Osteoblast (primary cell): ENCODE results near the gene CAMTA1. TPM values are rescaled to one million over a fixed set of nuclear protein-coding genes. Genes with fewer than 3 reads are reported as not detected.

ENCODE experiments used
- DNase-seq: peaks from one replicate; pipeline ENCODE4 v3.0.0; 2011; ENCODE audit warnings: low spot score, mixed read lengths; ENCODE audit not compliant: insufficient read length; ENCODE audit errors: missing footprints
- H2AFZ ChIP-seq: 2 replicates; pipeline ENCODE4 v1.6.0; 2011; ENCODE audit warnings: mild to moderate bottlenecking, low read length
- H3K27ac ChIP-seq: 2 replicates; pipeline ENCODE4 v1.5.1; 2011; ENCODE audit warnings: mild to moderate bottlenecking, low read depth, low read length, moderate library complexity
- H3K27me3 ChIP-seq: 2 replicates; pipeline ENCODE4 v1.6.0; 2012; ENCODE audit warnings: mild to moderate bottlenecking, control low read depth, inconsistent platforms, low read length, moderate library complexity; ENCODE audit not compliant: insufficient read depth
- H3K36me3 ChIP-seq: 2 replicates; pipeline ENCODE4 v1.5.1; 2011; ENCODE audit warnings: mild to moderate bottlenecking, low read length, control low read depth, moderate library complexity; ENCODE audit not compliant: insufficient read depth
- H3K4me1 ChIP-seq: 2 replicates; pipeline ENCODE4 v1.5.1; 2011; ENCODE audit warnings: mild to moderate bottlenecking, low read length, control low read depth, moderate library complexity; ENCODE audit not compliant: insufficient read depth
- H3K4me2 ChIP-seq: 2 replicates; pipeline ENCODE4 v1.6.0; 2011; ENCODE audit warnings: mild to moderate bottlenecking, low read length; ENCODE audit not compliant: insufficient read depth
- H3K4me3 ChIP-seq: fragments of 200-600 bp; sonication (generic); 3 replicates; pipeline ENCODE4 v1.5.1; 2012; ENCODE audit warnings: mild to moderate bottlenecking, low read length, inconsistent platforms; ENCODE audit not compliant: insufficient read depth
- H3K79me2 ChIP-seq: 2 replicates; pipeline ENCODE4 v1.6.0; 2012; ENCODE audit warnings: mild to moderate bottlenecking, low read length, control low read depth, inconsistent platforms; ENCODE audit not compliant: insufficient read depth
- H3K9me3 ChIP-seq: 2 replicates; pipeline ENCODE4 v1.5.1; 2011; ENCODE audit warnings: low read depth, low read length, control low read depth
- H4K20me1 ChIP-seq: 2 replicates; pipeline ENCODE4 v1.6.0; 2012; ENCODE audit warnings: mild to moderate bottlenecking, low read length, control low read depth; ENCODE audit not compliant: insufficient read depth
- CTCF ChIP-seq: IDR thresholded peaks from 2 replicates; pipeline ENCODE4 v1.5.1; 2011; ENCODE audit warnings: mild to moderate bottlenecking, low read depth, low read length, moderate library complexity; ENCODE audit errors: extremely low read depth
- total RNA-seq: library from RNA; depleted of rRNA; stranded (reverse); fragments of >200 nt; gene quantifications from 2 replicates; pipeline ENCODE4 v1.2.3, GENCODE V29; 2012

The CAMTA1 gene
- total RNA-seq, 1 donor = 47.4 TPM

GRCh38 chr1:7425229-7425628 lies 640.0 kb downstream of the CAMTA1 start:
- H4K20me1 ChIP-seq = no peaks in the 10 kb centered on the region
- no peak overlapping the region for H3K4me2 ChIP-seq
- no peaks in the 10 kb centered on the region for H3K9me3 ChIP-seq
- no peaks in the 10 kb centered on the region for H3K36me3 ChIP-seq
- no peak for DNase-seq
- no peaks in the 10 kb centered on the region for H3K4me1 ChIP-seq
- TF ChIP-seq CTCF = no peak
- H3K4me3 ChIP-seq = no peak overlapping the region
- no peaks in the 10 kb centered on the region for H3K27me3 ChIP-seq
- H2AFZ ChIP-seq = no peak overlapping the region
- no peaks in the 10 kb centered on the region for H3K79me2 ChIP-seq
- H3K27ac ChIP-seq = no peak overlapping the region

- Histone ChIP-seq H3K9me3 (no peaks in the 10 kb centered on the region), H2AFZ (no peak overlapping the region), H3K79me2 (no peaks in the 10 kb centered on the region), H4K20me1 (no peaks in the 10 kb centered on the region), H3K4me1 (no peaks in the 10 kb centered on the region), H3K4me2 (no peak overlapping the region), H3K4me3 (no peak overlapping the region), H3K36me3 (no peaks in the 10 kb centered on the region), H3K27ac (no peak overlapping the region), H3K27me3 (no peaks in the 10 kb centered on the region)
- no peak for DNase-seq
- no peak for TF ChIP-seq CTCF
Observed at GRCh38 chr1:7425771-7426170, 640.5 kb downstream of the CAMTA1 start.

- no peak overlapping the region for H3K4me3 ChIP-seq
- H3K27ac ChIP-seq = no peak overlapping the region
- no peak overlapping the region for H3K4me2 ChIP-seq
- no peak for DNase-seq
- no peaks in the 10 kb centered on the region for H3K4me1 ChIP-seq
- no peaks in the 10 kb centered on the region for H3K79me2 ChIP-seq
- no peaks in the 10 kb centered on the region for H3K36me3 ChIP-seq
- no peaks in the 10 kb centered on the region for H3K9me3 ChIP-seq
- no peaks in the 10 kb centered on the region for H3K27me3 ChIP-seq
- no peaks in the 10 kb centered on the region for H4K20me1 ChIP-seq
- no peak overlapping the region for H2AFZ ChIP-seq
- TF ChIP-seq CTCF = no peak
Observed at GRCh38 chr1:7426780-7427604, 641.7 kb downstream of the CAMTA1 start.

GRCh38 chr1:7427605-7428300 lies 642.5 kb downstream of the CAMTA1 start:
- DNase-seq = peak; percentile 5

More at GRCh38 chr1:7427605-7428300, 642.5 kb downstream of the CAMTA1 start:
- no peak overlapping the region for H3K4me3 ChIP-seq
- no peak overlapping the region for H3K27ac ChIP-seq
- H3K79me2 ChIP-seq = no peaks in the 10 kb centered on the region
- H3K9me3 ChIP-seq = no peaks in the 10 kb centered on the region
- no peak overlapping the region for H2AFZ ChIP-seq
- no peaks in the 10 kb centered on the region for H3K4me1 ChIP-seq
- no peaks in the 10 kb centered on the region for H3K36me3 ChIP-seq
- H4K20me1 ChIP-seq = no peaks in the 10 kb centered on the region
- H3K4me2 ChIP-seq = no peak overlapping the region
- no peak for TF ChIP-seq CTCF
- H3K27me3 ChIP-seq = no peaks in the 10 kb centered on the region
